Embryonic facial prominence (tissue), 1 donor: ENCODE results near the gene TRPC4.

Experiments
- DNase-seq: peaks from one replicate; pipeline ENCODE4 v3.0.0-alpha.2; 2016; ENCODE audit errors: extremely low spot score

Gene TRPC4

GRCh38 chr13:37657956-37658355, 211.6 kb downstream of the TRPC4 start:
- DNase-seq, result no peak

- no peak for DNase-seq
Measured at GRCh38 chr13:37657134-37657533, 212.4 kb downstream of the TRPC4 start.

GRCh38 chr13:37656247-37656940, 213.2 kb downstream of the TRPC4 start:
- DNase-seq, result no peak

GRCh38 chr13:37652596-37652995, 217.0 kb downstream of the TRPC4 start:
- no peak for DNase-seq

GRCh38 chr13:37651891-37652290, 217.7 kb downstream of the TRPC4 start:
- DNase-seq, result no peak

GRCh38 chr13:37648609-37649008, 221.0 kb downstream of the TRPC4 start:
- DNase-seq, result no peak

- no peak for DNase-seq
Measured at GRCh38 chr13:37647031-37647650, 222.4 kb downstream of the TRPC4 start.

GRCh38 chr13:37646531-37646930, 223.0 kb downstream of the TRPC4 start:
- DNase-seq, result no peak

- DNase-seq, result no peak
Measured at GRCh38 chr13:37645181-37645740, 224.3 kb downstream of the TRPC4 start.

GRCh38 chr13:37641391-37641790, 228.2 kb downstream of the TRPC4 start:
- DNase-seq, result no peak

- peak; percentile 18 for DNase-seq
Measured at GRCh38 chr13:37640499-37640898, 229.1 kb downstream of the TRPC4 start.

GRCh38 chr13:37636701-37637100, 232.9 kb downstream of the TRPC4 start:
- no peak for DNase-seq

- DNase-seq, result no peak
Measured at GRCh38 chr13:37632294-37632693, 237.3 kb downstream of the TRPC4 start.

GRCh38 chr13:37627428-37627827, 242.1 kb downstream of the TRPC4 start:
- no peak for DNase-seq

- DNase-seq, result no peak
Measured at GRCh38 chr13:37621811-37622361, 247.7 kb downstream of the TRPC4 start.

GRCh38 chr13:37618554-37618953, 251.0 kb downstream of the TRPC4 start:
- no peak for DNase-seq

- DNase-seq, result no peak
Measured at GRCh38 chr13:37617173-37617572, 252.4 kb downstream of the TRPC4 start.

GRCh38 chr13:37616131-37616530, 253.4 kb downstream of the TRPC4 start:
- no peak for DNase-seq

GRCh38 chr13:37615276-37615675, 254.3 kb downstream of the TRPC4 start:
- DNase-seq, result no peak

- no peak for DNase-seq
Measured at GRCh38 chr13:37613638-37614037, 255.9 kb downstream of the TRPC4 start.

- DNase-seq, result no peak
Measured at GRCh38 chr13:37613236-37613635, 256.3 kb downstream of the TRPC4 start.

GRCh38 chr13:37608750-37609339, 260.7 kb downstream of the TRPC4 start:
- no peak for DNase-seq
